Esophagus squamous epithelium (tissue), 5 donors: ENCODE results near the gene NDUFS1. TPM values are rescaled to one million over a fixed set of nuclear protein-coding genes. Genes with fewer than 3 reads are reported as not detected.
"Not testable (repeated sequence)": the region's sequence is repeated elsewhere in the genome, so short reads cannot be mapped to it uniquely, and the experiment has no call there.

Source experiments
- DNase-seq: peaks from one replicate; lab custom pipeline; 2025; lab: John Stamatoyannopoulos, UW
- H3K27ac ChIP-seq, 4 donors: fragments of 200-600 bp; sonication (generic); one replicate each; pipeline ENCODE4 v1.5.1; 2016 to 2019; ENCODE audit warnings: mild to moderate bottlenecking in 1 of 4
- H3K27me3 ChIP-seq, 4 donors: fragments of 200-600 bp; sonication (generic); 1 replicate in 3 of 4; 2 replicates in 1 of 4; pipeline versions ENCODE4 v1.5.1 to v1.6.0; 2017 to 2021; ENCODE audit warnings: antibody characterized with exemption in 1 of 4
- H3K36me3 ChIP-seq, 3 donors: fragments of 200-600 bp; sonication (generic); one replicate each; pipeline ENCODE4 v1.5.1; 2016 to 2019
- H3K4me1 ChIP-seq, 3 donors: fragments of 200-600 bp; sonication (generic); one replicate each; pipeline ENCODE4 v1.5.1; 2017 to 2019
- H3K4me3 ChIP-seq, 4 donors: fragments of 200-600 bp; sonication (generic); 1 replicate in 3 of 4; 2 replicates in 1 of 4; pipeline ENCODE4 v1.5.1; 2016 to 2019; ENCODE audit warnings: mild to moderate bottlenecking in 2 of 4, moderate library complexity in 1 of 4
- H3K9me3 ChIP-seq, 3 donors: fragments of 200-600 bp; sonication (generic); one replicate each; pipeline ENCODE4 v1.5.1; 2016 to 2019
- POLR2A ChIP-seq, 4 donors: fragments of 450-650 bp; IDR thresholded peaks; one replicate each; pipeline ENCODE4 v1.6.1; 2017; ENCODE audit warnings: antibody characterized with exemption in 4 of 4, mild to moderate bottlenecking in 4 of 4, moderate library complexity in 3 of 4
- WGBS, 2 donors: methylation state at CpG; one replicate each; pipeline ENCODE4 v1.1.5; 2018; 5-methylcytosine and 5-hydroxymethylcytosine counted together
- intact Hi-C: fragments of 100-400 bp; cut with DNase I; formaldehyde crosslinking; loops from one replicate; pipeline ENCODE4 v1.15.0; 2022
- total RNA-seq, 4 donors: library from RNA; depleted of rRNA; stranded (reverse); fragments of >200 nt; gene quantifications; one replicate each; pipeline ENCODE4 v1.1.0, GENCODE V29; 2016
- TF ChIP-seq, protein P1 (sequence below), 6 experiments: fragments of 450-650 bp in 4 of 6; fragments of 200-600 bp in 2 of 6; sonication (generic) in 2 of 6; IDR thresholded peaks; one replicate each; pipeline ENCODE4 v1.5.1; 2016 to 2019; ENCODE audit warnings: antibody characterized with exemption in 6 of 6, mild to moderate bottlenecking in 4 of 6, moderate library complexity in 4 of 6
- donor health status: DM: yes; HTN: yes; CAD: no.

Gene NDUFS1
- total RNA-seq, 4 donors from 2014 or later: 87.5 to 155 (median 95.9) TPM

GRCh38 chr2:206112846-206113547 is 46.2 kb downstream of the NDUFS1 start:
- DNase-seq: no peak
- Histone ChIP-seq H3K9me3 (no peaks in the 10 kb centered on the region), H3K4me1 (no peaks in the 10 kb centered on the region), H3K27me3 (no peaks in the 10 kb centered on the region), H3K4me3 (no peak overlapping the region), H3K36me3 (peaks cover 0 to 40% (median 0%) of the 10 kb centered on the region in 3 donors), H3K27ac (no peak overlapping the region)
- TF ChIP-seq, protein P1, sequence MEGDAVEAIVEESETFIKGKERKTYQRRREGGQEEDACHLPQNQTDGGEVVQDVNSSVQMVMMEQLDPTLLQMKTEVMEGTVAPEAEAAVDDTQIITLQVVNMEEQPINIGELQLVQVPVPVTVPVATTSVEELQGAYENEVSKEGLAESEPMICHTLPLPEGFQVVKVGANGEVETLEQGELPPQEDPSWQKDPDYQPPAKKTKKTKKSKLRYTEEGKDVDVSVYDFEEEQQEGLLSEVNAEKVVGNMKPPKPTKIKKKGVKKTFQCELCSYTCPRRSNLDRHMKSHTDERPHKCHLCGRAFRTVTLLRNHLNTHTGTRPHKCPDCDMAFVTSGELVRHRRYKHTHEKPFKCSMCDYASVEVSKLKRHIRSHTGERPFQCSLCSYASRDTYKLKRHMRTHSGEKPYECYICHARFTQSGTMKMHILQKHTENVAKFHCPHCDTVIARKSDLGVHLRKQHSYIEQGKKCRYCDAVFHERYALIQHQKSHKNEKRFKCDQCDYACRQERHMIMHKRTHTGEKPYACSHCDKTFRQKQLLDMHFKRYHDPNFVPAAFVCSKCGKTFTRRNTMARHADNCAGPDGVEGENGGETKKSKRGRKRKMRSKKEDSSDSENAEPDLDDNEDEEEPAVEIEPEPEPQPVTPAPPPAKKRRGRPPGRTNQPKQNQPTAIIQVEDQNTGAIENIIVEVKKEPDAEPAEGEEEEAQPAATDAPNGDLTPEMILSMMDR (IDR thresholded peaks at IDR 0.05): no peak
- TF ChIP-seq POLR2A (IDR thresholded peaks at IDR 0.05): no peak
- intact Hi-C loops: no loop called here
- 91 to 93% methylated on average over 5 to 7 of the region's 7 CpGs for WGBS, 2 donors

DNA sequence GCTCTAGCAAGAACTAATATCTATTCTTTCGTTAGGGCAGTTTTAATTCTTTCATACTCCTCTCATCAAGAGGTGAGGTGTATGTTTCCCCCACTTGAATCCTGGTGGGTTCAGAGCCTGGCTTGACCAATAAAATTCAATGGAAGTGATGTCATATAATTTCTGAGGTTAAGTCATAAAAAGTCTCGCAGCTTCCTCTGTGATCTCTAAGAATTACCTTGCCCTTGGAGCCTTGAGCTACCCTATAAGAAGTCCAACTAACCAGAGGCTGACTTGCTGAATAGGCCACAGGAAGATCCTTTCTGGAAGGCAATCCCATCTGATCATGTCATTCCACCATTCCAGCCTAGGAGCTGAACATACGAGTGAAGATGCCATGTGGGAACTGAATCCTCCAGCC is 47.1 kb downstream of the NDUFS1 start:
- DNase-seq: no peak
- Histone ChIP-seq H3K36me3 (peaks cover 0 to 31% (median 0%) of the 10 kb centered on the region in 3 donors), H3K9me3 (no peaks in the 10 kb centered on the region), H3K4me3 (no peak overlapping the region), H3K27ac (no peak overlapping the region), H3K27me3 (no peaks in the 10 kb centered on the region), H3K4me1 (no peaks in the 10 kb centered on the region)
- intact Hi-C loops: no loop called here
- TF ChIP-seq, protein P1 (IDR thresholded peaks at IDR 0.05): no peak
- no peak for TF ChIP-seq POLR2A (IDR thresholded peaks at IDR 0.05)
- WGBS, 2 donors: 94 to 97% methylated on average over 3 of the region's 3 CpGs

- intact Hi-C loops: no loop called here
- no peak for DNase-seq
- H3K4me1 ChIP-seq: no peaks in the 10 kb centered on the region
- WGBS, 2 donors: 76 to 78% methylated on average over 7 of the region's 7 CpGs
- peaks cover 0 to 10% (median 0%) of the 10 kb centered on the region in 3 donors for H3K36me3 ChIP-seq
- no peak overlapping the region for H3K4me3 ChIP-seq
- TF ChIP-seq, protein P1 (IDR thresholded peaks at IDR 0.05): no peak
- TF ChIP-seq POLR2A (IDR thresholded peaks at IDR 0.05): no peak
- H3K27me3 ChIP-seq: no peaks in the 10 kb centered on the region
- H3K27ac ChIP-seq: no peak overlapping the region
- no peaks in the 10 kb centered on the region for H3K9me3 ChIP-seq
Observed at GRCh38 chr2:206108713-206109112, 50.5 kb downstream of the NDUFS1 start.

GRCh38 chr2:206105541-206105940 is 53.7 kb downstream of the NDUFS1 start:
- Histone ChIP-seq H3K27ac (no peak overlapping the region), H3K4me1 (no peaks in the 10 kb centered on the region), H3K36me3 (no peaks in the 10 kb centered on the region), H3K9me3 (no peaks in the 10 kb centered on the region), H3K4me3 (no peak overlapping the region), H3K27me3 (no peaks in the 10 kb centered on the region)
- intact Hi-C loops: no loop called here
- DNase-seq: no peak
- 83 to 96% methylated on average over 5 of the region's 5 CpGs for WGBS, 2 donors
- TF ChIP-seq, protein P1 (IDR thresholded peaks at IDR 0.05): no peak
- TF ChIP-seq POLR2A (IDR thresholded peaks at IDR 0.05): no peak

DNA sequence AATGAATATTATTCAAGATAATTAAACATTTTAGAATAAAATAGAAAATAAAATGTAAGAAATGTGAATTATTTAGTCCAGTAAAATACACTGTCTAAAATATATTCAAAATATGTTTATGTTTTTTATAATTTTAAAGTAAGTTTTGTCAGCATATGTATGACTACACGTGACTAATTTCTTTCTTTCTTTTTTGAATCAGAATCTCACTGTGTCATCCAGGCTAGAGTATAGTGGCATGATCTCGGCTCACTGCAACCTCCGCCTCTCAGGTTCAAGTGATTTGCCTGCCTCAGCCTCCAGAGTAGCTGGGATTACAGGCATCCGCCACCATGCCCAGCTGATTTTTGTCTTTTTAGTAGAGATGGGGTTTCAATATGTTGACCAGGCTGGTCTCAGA is 54.2 kb downstream of the NDUFS1 start:
- Histone ChIP-seq H3K36me3 (no peaks in the 10 kb centered on the region), H3K4me3 (no peak overlapping the region), H3K27me3 (no peaks in the 10 kb centered on the region), H3K4me1 (no peaks in the 10 kb centered on the region), H3K9me3 (no peaks in the 10 kb centered on the region), H3K27ac (no peak overlapping the region)
- intact Hi-C loops: no loop called here
- TF ChIP-seq, protein P1 (IDR thresholded peaks at IDR 0.05): no peak
- no peak for TF ChIP-seq POLR2A (IDR thresholded peaks at IDR 0.05)
- DNase-seq: no peak
- 85 to 91% methylated on average over 4 of the region's 4 CpGs for WGBS, 2 donors

GRCh38 chr2:206098872-206099271 is 60.4 kb downstream of the NDUFS1 start:
- H3K9me3 ChIP-seq, DNase-seq, H3K27ac ChIP-seq, H3K4me1 ChIP-seq, H3K36me3 ChIP-seq, H3K4me3 ChIP-seq, intact Hi-C loops, H3K27me3 ChIP-seq: not testable (repeated sequence)
- 71 to 78% methylated on average over 6 to 9 of the region's 19 CpGs for WGBS, 2 donors
